ENCODE results near the gene GCGR.

Gene GCGR

DNA sequence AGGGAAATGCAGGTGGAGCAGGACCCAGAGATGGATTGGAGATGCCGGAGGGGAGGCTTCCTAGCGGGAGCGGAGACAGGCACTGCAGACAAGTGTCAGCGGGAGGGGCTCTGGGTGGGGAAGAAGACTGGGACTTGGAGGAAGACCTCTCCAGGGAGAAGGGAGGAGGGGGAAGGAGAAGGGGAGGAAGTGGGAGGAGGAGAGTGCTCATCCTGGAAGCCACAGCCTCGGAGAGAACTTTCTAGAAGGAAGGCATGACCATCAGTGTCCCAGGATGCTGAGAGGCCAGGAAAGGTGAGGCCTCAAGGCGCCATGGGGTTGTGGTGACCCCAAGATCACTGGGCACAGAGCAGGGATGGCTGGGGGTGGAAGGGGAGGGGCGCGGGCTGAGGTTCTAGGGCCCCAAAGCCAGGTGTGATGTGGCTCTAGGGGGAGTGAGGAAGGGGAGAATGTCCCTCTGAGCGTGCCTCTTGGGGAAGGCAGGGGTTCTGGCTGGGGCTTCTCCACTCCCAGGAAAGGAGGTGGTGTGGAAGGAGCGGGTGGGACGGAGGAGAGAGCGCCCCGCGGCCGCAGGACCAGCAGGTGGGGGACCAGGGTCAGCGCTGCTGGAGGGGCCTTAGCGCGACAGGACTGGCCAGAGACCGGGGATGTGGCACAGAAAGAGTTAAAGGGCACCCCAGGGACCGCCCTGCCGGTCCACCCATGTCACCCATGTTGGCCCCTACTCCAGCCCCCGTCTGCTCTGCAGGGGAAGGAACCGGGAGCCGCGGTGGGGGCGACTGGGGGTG lies 900 bp upstream of the GCGR start:
- TF ChIP-seq, protein P1, sequence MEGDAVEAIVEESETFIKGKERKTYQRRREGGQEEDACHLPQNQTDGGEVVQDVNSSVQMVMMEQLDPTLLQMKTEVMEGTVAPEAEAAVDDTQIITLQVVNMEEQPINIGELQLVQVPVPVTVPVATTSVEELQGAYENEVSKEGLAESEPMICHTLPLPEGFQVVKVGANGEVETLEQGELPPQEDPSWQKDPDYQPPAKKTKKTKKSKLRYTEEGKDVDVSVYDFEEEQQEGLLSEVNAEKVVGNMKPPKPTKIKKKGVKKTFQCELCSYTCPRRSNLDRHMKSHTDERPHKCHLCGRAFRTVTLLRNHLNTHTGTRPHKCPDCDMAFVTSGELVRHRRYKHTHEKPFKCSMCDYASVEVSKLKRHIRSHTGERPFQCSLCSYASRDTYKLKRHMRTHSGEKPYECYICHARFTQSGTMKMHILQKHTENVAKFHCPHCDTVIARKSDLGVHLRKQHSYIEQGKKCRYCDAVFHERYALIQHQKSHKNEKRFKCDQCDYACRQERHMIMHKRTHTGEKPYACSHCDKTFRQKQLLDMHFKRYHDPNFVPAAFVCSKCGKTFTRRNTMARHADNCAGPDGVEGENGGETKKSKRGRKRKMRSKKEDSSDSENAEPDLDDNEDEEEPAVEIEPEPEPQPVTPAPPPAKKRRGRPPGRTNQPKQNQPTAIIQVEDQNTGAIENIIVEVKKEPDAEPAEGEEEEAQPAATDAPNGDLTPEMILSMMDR (IDR thresholded peaks at IDR 0.05): no peak

DNA sequence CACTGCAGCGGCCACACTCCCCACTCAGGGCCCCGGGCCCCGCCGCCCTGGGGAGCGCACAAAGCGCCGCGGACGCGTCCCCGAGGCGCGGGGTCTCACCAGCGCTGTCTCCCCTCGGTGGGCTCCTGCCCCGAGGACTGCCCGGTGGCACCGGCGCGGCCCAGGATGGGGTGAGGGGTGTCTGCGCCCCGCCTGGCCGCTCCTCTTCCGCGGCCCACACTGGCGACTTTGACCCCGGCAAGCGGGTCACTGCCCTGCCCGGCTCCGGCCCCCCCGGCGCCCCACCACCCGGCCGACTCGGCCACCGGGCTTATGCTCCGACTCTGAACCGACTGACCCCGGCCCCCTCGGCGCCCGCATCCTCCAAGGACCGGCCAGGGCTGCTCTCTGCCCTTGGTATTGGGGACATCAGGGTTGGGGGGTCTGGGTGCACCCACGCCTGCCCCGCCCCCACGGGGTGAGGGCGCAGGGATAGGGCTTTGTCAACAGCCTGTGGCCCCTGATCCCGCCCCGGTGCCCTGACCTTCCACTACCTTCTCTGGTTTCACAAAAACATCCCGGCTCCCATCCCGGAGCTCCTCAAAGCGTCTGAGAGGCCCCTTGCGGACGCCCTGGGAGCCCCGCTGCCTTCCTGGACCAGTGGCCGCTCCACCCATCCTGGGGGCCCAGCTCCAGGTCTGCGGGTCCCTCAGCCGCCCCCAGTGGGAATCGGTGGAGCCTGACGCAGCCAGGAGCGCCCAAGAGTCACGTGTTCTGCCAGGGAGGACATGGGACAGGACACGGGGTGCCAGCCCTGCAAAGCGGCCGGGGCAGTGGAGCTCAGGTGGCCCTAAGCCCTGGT lies 829 bp downstream of the GCGR start:
- TF ChIP-seq, protein P1 (IDR thresholded peaks at IDR 0.05): no peak

DNA sequence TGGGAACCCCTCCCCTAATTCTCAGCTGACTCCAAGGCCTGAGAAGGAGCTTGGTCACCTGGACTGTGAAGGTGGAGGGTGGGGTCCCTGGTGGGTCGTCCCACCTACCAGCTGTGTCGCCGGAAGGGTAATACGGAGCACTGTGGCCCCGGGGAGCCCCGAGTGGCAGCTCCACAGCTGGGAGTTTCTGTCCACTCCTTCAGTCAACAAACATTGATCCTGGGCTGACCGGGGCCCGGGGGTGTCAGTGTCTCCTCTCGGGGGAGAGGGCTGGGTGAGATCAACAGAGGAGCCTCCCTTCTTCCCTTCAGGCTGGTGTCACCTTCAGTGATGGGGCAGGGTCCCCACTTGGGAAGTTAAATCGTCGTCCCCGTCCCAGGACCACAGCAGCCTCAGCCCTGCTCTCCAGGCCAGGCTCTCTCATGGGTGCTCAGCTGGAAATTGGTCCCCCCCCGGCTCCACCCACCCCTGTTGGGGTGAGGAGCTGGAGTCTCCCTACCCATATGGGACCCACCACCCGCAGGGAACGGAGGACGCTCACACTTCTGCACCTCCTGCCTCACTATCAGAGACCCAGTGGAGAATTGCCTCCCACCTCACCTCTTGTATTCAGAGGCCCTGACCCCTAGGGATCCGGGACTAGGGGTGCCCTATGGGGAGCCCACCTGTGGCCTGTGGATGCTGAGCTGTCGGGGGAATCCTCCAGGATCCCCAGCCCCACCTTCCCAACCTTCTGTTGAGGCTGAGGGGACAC lies 1.9 kb downstream of the GCGR start:
- TF ChIP-seq, protein P1 (IDR thresholded peaks at IDR 0.05): no peak

DNA sequence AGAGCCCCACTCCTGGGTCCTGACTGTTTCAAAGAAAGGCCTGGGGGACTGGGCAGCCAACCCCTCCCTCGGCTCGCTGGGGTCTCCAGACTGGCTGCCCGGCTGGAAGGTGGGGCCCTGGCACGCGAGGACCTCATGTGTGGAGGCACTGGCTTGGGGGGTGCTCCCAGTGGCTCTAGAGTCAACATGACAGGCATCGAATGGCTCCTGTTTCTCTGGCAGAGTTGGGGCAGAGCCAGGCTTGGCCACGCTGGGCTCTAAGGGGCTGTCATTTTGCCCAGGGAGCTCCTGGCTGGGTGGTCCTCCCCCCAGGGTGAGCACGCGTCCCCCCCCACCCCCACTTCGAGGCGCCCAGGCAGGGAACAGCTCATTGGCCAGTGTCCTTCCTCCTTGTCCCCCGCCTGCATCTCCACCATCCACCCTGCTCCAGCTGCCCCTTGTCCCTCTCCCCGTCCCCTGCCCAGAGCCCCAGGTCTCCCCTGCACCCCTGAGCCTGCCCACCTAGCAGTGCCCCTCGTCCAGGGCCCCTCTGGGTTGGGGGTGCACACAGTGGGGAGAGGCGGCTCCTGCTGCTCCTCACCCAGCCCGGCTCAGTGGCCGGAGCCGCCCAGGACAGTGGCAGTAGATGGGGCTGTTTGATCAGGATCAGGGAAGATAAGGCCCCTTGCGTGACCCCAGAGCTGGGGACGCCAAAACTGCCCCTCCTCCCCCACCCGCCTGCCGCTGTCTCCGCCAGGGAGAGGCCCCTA lies 2.7 kb downstream of the GCGR start:
- TF ChIP-seq, protein P1 (IDR thresholded peaks at IDR 0.05): no peak

DNA sequence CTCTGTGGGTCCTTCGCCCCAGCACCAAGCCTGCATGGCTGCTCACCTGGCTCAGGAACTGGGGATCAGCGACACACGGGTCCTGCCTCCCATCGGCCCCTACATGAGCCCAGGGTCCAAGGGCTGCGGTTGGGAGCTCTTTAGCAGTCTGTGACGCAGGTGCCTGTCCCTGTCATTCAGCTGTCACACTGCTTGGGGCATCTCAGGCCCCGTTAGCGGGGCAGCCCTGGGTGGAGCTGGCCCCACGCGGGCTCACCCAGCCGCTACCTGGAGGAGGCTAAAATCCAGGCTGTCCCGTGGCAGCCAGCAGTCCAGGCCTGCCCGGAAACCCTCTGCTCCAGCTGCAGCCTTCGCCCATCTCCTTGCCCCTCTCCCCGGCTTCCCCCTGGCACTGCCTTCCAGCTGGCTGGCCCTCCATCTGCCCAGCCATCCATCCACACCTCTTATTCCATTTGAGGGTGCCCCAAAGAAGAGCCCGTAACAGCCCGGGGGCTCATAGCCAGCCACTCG lies 3.3 kb downstream of the GCGR start:
- TF ChIP-seq, protein P1 (IDR thresholded peaks at IDR 0.05): no peak

DNA sequence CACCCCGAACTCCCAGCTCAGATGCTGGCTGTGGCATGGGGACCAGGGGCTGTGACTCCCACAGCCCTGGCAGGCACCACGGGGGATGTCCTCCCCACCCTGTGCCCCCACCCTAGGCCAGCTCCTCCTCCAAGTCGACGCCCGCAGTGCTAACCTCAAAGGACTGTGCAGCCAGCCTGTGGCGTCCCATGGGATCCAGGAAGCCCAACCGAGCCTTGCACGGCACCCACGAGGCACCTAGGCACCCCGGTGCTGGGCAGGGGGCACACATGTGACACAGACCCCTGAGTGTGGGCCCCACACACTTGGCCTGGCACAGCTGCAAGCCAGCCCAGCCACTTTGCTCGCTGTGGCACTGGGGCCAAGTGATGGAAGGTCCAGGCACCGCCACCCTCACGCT lies 3.9 kb downstream of the GCGR start:
- TF ChIP-seq, protein P1 (IDR thresholded peaks at IDR 0.05): no peak

All from LNCAP (cell line).